SK-N-SH treated with all-trans-retinoic acid at 6 μM for 48 hours (cell line): Measurements from ENCODE around the gene CTDSP2.
"Not testable (repeated sequence)": the region's sequence is repeated elsewhere in the genome, so short reads cannot be mapped to it uniquely, and the experiment has no call there.

Experiments used
- ATAC-seq: fragments of 200-7000 bp; cut with Tn5 transposase; 3 replicates; pipeline ENCODE4 v1.9.1; 2020; ENCODE audit warnings: mild to moderate bottlenecking, moderate library complexity
- ARNTL ChIP-seq: fragments of 450-650 bp; formaldehyde crosslinking; IDR thresholded peaks from 2 replicates; pipeline ENCODE4 v1.5.0; 2020; ENCODE audit warnings: low read depth, mild to moderate bottlenecking, moderate library complexity, borderline replicate concordance
- BACH2 ChIP-seq: fragments of 250-450 bp; sonication (Bioruptor Pico); IDR thresholded peaks from 2 replicates; pipeline ENCODE4 v1.9.0; 2021; ENCODE audit warnings: mild to moderate bottlenecking, borderline replicate concordance
- CREB5 ChIP-seq: fragments of 250-450 bp; sonication (Bioruptor Pico); IDR thresholded peaks from 2 replicates; pipeline ENCODE4 v1.5.1; 2020; ENCODE audit warnings: low read depth, mild to moderate bottlenecking, moderate library complexity
- CSDC2 ChIP-seq: fragments of 250-450 bp; sonication (Bioruptor Pico); IDR thresholded peaks from 2 replicates; pipeline ENCODE4 v1.5.0; 2020; ENCODE audit warnings: mild to moderate bottlenecking, moderate library complexity
- ESRRG ChIP-seq: fragments of 250-450 bp; sonication (Bioruptor Pico); IDR thresholded peaks from 2 replicates; pipeline ENCODE4 v1.6.1; 2021; ENCODE audit warnings: mild to moderate bottlenecking
- GLIS3 ChIP-seq: fragments of 250-450 bp; sonication (Bioruptor Pico); IDR thresholded peaks from 2 replicates; pipeline ENCODE4 v1.5.0; 2020; ENCODE audit warnings: mild to moderate bottlenecking, moderate library complexity
- ISL1 ChIP-seq: fragments of 250-450 bp; sonication (Bioruptor Pico); IDR thresholded peaks from 2 replicates; pipeline ENCODE4 v2.1.2; 2022; ENCODE audit warnings: mild to moderate bottlenecking, moderate library complexity
- OSR1 ChIP-seq: fragments of 250-450 bp; sonication (Bioruptor Pico); IDR thresholded peaks from 2 replicates; pipeline ENCODE4 v1.8.0; 2022; ENCODE audit warnings: moderate library complexity, mild to moderate bottlenecking, inconsistent platforms
- PATZ1 ChIP-seq: fragments of 250-450 bp; sonication (Bioruptor Pico); IDR thresholded peaks from 2 replicates; pipeline ENCODE4 v1.8.0; 2020; ENCODE audit warnings: mild to moderate bottlenecking, moderate library complexity, borderline replicate concordance
- POU6F1 ChIP-seq: fragments of 250-450 bp; sonication (Bioruptor Pico); IDR thresholded peaks from 2 replicates; pipeline ENCODE4 v1.8.0; 2021; ENCODE audit warnings: low read depth, mild to moderate bottlenecking, moderate library complexity, borderline replicate concordance
- PPARA ChIP-seq: fragments of 250-450 bp; sonication (Bioruptor Pico); IDR thresholded peaks from 2 replicates; pipeline ENCODE4 v1.5.0; 2020; ENCODE audit warnings: mild to moderate bottlenecking, borderline replicate concordance
- RARB ChIP-seq: fragments of 250-450 bp; sonication (Bioruptor Pico); IDR thresholded peaks from 2 replicates; pipeline ENCODE4 v1.8.0; 2021; ENCODE audit warnings: mild to moderate bottlenecking, moderate library complexity
- SNAI2 ChIP-seq: fragments of 250-450 bp; sonication (Bioruptor Pico); IDR thresholded peaks from 2 replicates; pipeline ENCODE4 v1.5.0; 2020; ENCODE audit warnings: mild to moderate bottlenecking, moderate library complexity
- TCF4 ChIP-seq: fragments of 250-450 bp; sonication (Bioruptor Pico); IDR thresholded peaks from 2 replicates; pipeline ENCODE4 v1.8.0; 2021; ENCODE audit warnings: mild to moderate bottlenecking, moderate library complexity, borderline replicate concordance
- TSHZ2 ChIP-seq: fragments of 250-450 bp; sonication (Bioruptor Pico); IDR thresholded peaks from 2 replicates; pipeline ENCODE4 v1.5.0; 2020; ENCODE audit warnings: mild to moderate bottlenecking, moderate library complexity
- ZC3H10 ChIP-seq: fragments of 250-450 bp; sonication (Bioruptor Pico); IDR thresholded peaks from 2 replicates; pipeline ENCODE4 v1.5.1; 2021; ENCODE audit warnings: mild to moderate bottlenecking, moderate library complexity
- ZFP3 ChIP-seq: fragments of 250-450 bp; sonication (Bioruptor Pico); IDR thresholded peaks from 2 replicates; pipeline ENCODE4 v1.5.0; 2020; ENCODE audit warnings: mild to moderate bottlenecking, moderate library complexity
- ZFP30 ChIP-seq: fragments of 450-650 bp; formaldehyde crosslinking; IDR thresholded peaks from 2 replicates; pipeline ENCODE4 v1.5.0; 2022; ENCODE audit warnings: mild to moderate bottlenecking, moderate library complexity
- ZNF565 ChIP-seq: fragments of 450-650 bp; formaldehyde crosslinking; conservative IDR thresholded peaks from 2 replicates; pipeline ENCODE4 v1.5.0; 2020; ENCODE audit warnings: low read depth, mild to moderate bottlenecking, moderate library complexity
- ZNF70 ChIP-seq: fragments of 450-650 bp; formaldehyde crosslinking; IDR thresholded peaks from 2 replicates; pipeline ENCODE4 v1.5.0; 2020; ENCODE audit warnings: mild to moderate bottlenecking, moderate library complexity
- TF ChIP-seq, protein P1 (sequence below): fragments of 250-450 bp; sonication (Bioruptor Pico); IDR thresholded peaks from 2 replicates; pipeline ENCODE4 v1.5.1; 2021; ENCODE audit warnings: mild to moderate bottlenecking, moderate library complexity

The CTDSP2 gene

GRCh38 chr12:57852200-57852599 is 5.7 kb upstream of the CTDSP2 start:
- no peak for ATAC-seq
- no peak for TF ChIP-seq ARNTL
- no peak for TF ChIP-seq TCF4 (CRISPR knock-in tag)
- no peak for TF ChIP-seq ZC3H10
- no peak for TF ChIP-seq ZFP30 (CRISPR knock-in tag)
- TF ChIP-seq ZNF565 (CRISPR knock-in tag): no peak
- no peak for TF ChIP-seq BACH2 (CRISPR knock-in tag)
- TF ChIP-seq ISL1: no peak
- TF ChIP-seq POU6F1: no peak
- TF ChIP-seq RARB (CRISPR knock-in tag): no peak
- TF ChIP-seq ZNF70: no peak
- no peak for TF ChIP-seq CSDC2 (CRISPR knock-in tag)
- TF ChIP-seq ZFP3 (CRISPR knock-in tag): no peak

- TF ChIP-seq SNAI2 (CRISPR knock-in tag): no peak
- no peak for TF ChIP-seq ZC3H10
- no peak for TF ChIP-seq CSDC2 (CRISPR knock-in tag)
- no peak for TF ChIP-seq RARB (CRISPR knock-in tag)
- no peak for TF ChIP-seq GLIS3 (CRISPR knock-in tag)
- no peak for TF ChIP-seq ZNF565 (CRISPR knock-in tag)
- TF ChIP-seq ESRRG (CRISPR knock-in tag): no peak
- no peak for TF ChIP-seq ARNTL
- no peak for TF ChIP-seq OSR1
- TF ChIP-seq ZFP30 (CRISPR knock-in tag): no peak
- TF ChIP-seq BACH2 (CRISPR knock-in tag): no peak
- ATAC-seq: no peak
These were observed 5.0 kb upstream of the CTDSP2 start for GRCh38 chr12:57851552-57851951.

DNA sequence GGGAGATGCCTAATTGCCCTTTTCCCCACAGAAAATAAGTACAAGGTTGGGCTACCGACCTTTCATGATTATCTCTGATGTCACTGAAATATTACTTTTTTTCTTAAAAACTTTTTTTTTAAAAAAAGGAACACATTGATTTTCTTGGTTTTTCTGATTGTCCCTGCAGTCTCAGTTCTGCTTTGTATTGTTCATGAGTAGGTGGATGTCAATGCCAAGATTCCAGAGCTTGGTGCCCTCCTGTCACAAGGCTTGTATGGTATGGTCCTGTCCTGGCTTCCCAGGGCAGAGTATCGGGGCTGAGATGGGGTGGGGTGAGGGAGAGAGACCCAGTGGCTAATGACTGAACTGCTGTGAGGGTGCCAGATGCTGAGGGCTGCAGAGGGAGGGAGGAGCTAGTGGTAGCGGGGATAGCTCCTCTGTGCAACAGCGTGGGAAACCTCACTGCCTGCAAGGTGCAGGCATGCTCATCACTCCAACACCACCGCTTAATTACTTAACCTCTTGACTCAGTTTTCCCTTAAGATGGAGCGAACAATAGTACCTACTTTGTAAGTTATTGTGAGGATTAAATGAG is 4.4 kb upstream of the CTDSP2 start:
- TF ChIP-seq ZNF565 (CRISPR knock-in tag): no peak
- TF ChIP-seq ZNF70: no peak
- no peak for TF ChIP-seq TSHZ2 (CRISPR knock-in tag)
- no peak for TF ChIP-seq TCF4 (CRISPR knock-in tag)
- no peak for TF ChIP-seq ZC3H10
- TF ChIP-seq ARNTL: no peak
- TF ChIP-seq PPARA (CRISPR knock-in tag): no peak
- no peak for TF ChIP-seq ZFP30 (CRISPR knock-in tag)
- ATAC-seq: no peak

DNA sequence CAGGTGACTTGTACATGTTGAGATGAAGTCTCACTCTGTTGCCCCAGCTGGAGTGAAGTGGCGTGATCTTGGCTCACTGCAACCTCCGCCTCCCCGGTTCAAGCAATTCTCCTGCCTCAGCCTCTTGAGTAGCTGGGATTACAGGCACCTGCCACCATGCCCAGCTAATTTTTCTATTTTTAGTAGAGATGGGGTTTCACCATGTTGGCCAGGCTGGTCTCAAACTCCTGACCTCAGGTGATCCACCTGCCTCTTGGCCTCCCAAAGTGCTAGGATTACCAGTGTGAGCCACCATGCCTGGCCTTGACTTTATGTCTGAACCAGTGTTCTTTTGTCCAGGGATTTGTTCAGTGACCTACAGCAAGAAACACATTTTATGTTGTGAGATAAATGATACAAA is 2.9 kb upstream of the CTDSP2 start:
- ATAC-seq: not testable (repeated sequence)

DNA sequence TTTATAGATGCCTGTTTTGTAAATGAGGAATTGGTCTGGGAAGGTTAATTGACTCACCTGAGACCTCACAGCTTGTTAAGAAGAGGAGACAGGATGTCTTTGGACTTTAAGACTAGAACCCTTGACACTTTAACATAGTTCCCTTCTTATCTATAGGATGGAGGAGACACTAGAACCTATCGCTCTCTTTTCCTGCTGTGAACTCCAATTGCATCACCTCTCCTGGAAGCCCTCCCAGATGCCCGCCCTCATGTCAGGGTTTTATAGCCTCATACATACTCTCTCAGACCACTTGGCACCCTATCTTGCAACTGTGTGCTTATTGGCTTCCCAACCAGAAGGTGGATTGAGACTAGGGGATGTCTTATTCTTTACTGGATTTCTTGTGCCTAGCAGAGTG is 2.5 kb upstream of the CTDSP2 start:
- ATAC-seq: no peak
- TF ChIP-seq ZFP3 (CRISPR knock-in tag) (no peak), TCF4 (CRISPR knock-in tag) (no peak), RARB (CRISPR knock-in tag) (no peak), PATZ1 (CRISPR knock-in tag) (no peak), ZC3H10 (no peak), POU6F1 (no peak), CREB5 (CRISPR knock-in tag) (no peak)
- TF ChIP-seq, protein P1, sequence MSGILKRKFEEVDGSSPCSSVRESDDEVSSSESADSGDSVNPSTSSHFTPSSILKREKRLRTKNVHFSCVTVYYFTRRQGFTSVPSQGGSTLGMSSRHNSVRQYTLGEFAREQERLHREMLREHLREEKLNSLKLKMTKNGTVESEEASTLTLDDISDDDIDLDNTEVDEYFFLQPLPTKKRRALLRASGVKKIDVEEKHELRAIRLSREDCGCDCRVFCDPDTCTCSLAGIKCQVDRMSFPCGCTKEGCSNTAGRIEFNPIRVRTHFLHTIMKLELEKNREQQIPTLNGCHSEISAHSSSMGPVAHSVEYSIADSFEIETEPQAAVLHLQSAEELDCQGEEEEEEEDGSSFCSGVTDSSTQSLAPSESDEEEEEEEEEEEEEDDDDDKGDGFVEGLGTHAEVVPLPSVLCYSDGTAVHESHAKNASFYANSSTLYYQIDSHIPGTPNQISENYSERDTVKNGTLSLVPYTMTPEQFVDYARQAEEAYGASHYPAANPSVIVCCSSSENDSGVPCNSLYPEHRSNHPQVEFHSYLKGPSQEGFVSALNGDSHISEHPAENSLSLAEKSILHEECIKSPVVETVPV (CRISPR knock-in tag): no peak
